Ovary (tissue), 3 donors: ENCODE data around the gene NAPB.

Experiments
- EP300 ChIP-seq: sonication (generic); formaldehyde crosslinking; IDR thresholded peaks from one replicate; pipeline ENCODE4 v1.6.1; 2017; ENCODE audit warnings: antibody characterized with exemption
- POLR2A ChIP-seq: fragments of 450-650 bp; IDR thresholded peaks from one replicate; pipeline ENCODE4 v1.6.1; 2017; ENCODE audit warnings: antibody characterized with exemption, mild to moderate bottlenecking, moderate library complexity
- TF ChIP-seq, protein P1 (sequence below), 3 donors: fragments of 450-650 bp in 2 of 3; fragments of 200-600 bp in 1 of 3; IDR thresholded peaks; one replicate each; pipeline versions ENCODE4 v1.5.1 to v1.8.0; 2016 to 2022; ENCODE audit warnings: antibody characterized with exemption in 3 of 3, mild to moderate bottlenecking in 1 of 3
- donor health status: DM: no; HTN: no; CAD: no.

DNA sequence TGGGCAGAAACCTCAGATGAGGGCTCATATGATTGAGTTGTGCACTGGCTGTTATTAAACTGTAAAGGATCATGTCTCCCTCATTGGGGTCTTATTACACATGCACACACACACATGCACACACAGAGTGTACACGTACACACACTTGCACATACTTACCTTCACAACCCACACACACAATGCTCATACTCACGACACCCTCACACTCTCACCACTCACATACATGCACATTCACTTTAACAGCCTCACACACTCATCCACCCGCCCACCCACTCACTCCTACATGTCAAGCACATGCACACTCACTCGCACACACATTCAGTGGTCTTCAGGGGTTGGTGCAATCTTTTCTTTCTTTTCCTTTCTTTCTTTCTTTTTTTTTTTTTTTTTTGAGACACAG lies 23.6 kb upstream of the NAPB start:
- TF ChIP-seq, protein P1, sequence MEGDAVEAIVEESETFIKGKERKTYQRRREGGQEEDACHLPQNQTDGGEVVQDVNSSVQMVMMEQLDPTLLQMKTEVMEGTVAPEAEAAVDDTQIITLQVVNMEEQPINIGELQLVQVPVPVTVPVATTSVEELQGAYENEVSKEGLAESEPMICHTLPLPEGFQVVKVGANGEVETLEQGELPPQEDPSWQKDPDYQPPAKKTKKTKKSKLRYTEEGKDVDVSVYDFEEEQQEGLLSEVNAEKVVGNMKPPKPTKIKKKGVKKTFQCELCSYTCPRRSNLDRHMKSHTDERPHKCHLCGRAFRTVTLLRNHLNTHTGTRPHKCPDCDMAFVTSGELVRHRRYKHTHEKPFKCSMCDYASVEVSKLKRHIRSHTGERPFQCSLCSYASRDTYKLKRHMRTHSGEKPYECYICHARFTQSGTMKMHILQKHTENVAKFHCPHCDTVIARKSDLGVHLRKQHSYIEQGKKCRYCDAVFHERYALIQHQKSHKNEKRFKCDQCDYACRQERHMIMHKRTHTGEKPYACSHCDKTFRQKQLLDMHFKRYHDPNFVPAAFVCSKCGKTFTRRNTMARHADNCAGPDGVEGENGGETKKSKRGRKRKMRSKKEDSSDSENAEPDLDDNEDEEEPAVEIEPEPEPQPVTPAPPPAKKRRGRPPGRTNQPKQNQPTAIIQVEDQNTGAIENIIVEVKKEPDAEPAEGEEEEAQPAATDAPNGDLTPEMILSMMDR (IDR thresholded peaks at IDR 0.05): no peak
- TF ChIP-seq EP300: no peak
- TF ChIP-seq POLR2A: no peak
